ENCODE data around the gene POU6F1. TPM values are rescaled to one million over a fixed set of nuclear protein-coding genes. Genes with fewer than 3 reads are reported as not detected.

Gene POU6F1
- polyA plus RNA-seq, 3 donors = 0.65 to 5.2 TPM; not detected in 1

DNA sequence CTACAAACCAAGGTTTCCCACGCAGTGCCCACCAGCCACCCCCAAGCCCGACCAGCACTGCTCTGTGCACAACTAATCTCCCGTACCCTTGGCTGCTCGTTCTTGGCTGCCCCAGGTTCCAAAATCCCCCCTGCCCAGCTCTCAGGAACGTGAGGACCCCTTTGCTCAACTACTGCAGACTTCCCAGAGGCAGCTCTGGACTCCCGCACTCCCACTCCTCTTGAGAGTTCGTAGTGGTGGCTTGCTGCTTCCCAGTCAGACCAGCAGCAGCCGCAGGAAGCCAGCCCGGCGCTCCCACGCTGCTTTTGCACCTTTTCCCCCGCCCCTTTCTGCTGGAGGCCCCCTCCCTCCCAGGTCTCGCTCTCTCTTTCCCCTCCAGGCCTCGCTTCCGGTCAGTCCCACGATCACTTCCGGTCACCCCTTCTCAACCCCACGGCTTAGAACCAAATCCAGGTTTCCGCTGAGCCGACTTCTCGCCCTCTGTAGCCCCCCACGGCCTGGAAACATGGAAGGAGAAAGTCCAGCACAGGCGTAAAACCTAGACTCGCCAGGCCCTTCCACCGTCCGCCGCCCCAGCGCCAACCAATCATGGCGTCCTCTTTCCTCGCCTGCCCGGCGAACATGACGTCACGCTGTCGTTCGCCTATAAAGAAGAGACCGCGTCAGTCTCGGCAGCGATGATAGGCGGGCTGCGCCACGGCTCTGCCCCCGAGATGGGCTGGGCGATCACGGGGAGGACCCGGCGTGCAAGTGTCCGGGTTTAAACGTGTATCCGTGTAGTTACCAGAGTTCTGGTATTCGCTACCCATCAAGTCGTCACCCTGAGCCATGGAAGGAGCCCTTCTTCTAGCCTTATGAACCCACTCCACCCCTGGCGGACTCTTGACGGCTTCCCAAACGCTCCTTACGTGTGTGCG, 45.1 kb downstream of the POU6F1 start, which contains the start of gene TFCP2:
TSS of gene TFCP2 (minus strand) at position 621 of the 917 bp plus-strand sequence. CDS start 713 bp downstream, outside the sequence.
- intact Hi-C loops (cut with micrococcal nuclease) = loop anchor here (5.0 to 10.0 kb wide), 4 partner anchors 62 to 128 kb away; partner anchors contain the start of genes LETMD1 (in 2 of the 2) and DAZAP2 (in 1 of the 2)
- Histone ChIP-seq H3K79me2 (ENCODE audit: insufficient read depth, low read length) (peaks cover 52% of the 10 kb centered on the region), H4K20me1 (ENCODE audit: insufficient read depth, low read length) (peaks cover 28% of the 10 kb centered on the region), H3K9ac (ENCODE audit: insufficient read depth, low read length, poor library complexity, severe bottlenecking) (peak within 1 kb of the TSS; percentile 96), H3K9me3 (replicated peaks in 1 of 2; ENCODE audit: control insufficient read depth in 1 of 2, insufficient read depth in 1 of 2, low read length in 2 of 2) (no peaks in the 10 kb centered on the region), H3K27me3 (ENCODE audit: control insufficient read depth in 2 of 2, insufficient read depth in 2 of 2, low read length in 2 of 2) (no peaks in the 10 kb centered on the region), H3K36me3 (replicated peaks in 1 of 2; ENCODE audit: control insufficient read depth in 1 of 2, insufficient read depth in 2 of 2, low read length in 2 of 2) (peaks cover 5 to 6% of the 10 kb centered on the region in 2 donors), H3K4me3 (replicated peaks in 1 of 3; ENCODE audit: low read depth in 2 of 3, low read length in 3 of 3) (peak within 1 kb of the TSS; percentile 51 to 98 (median 66)), H3K4me1 (ENCODE audit: control insufficient read depth in 1 of 2, insufficient read depth in 2 of 2, low read length in 2 of 2) (peaks cover 33 to 35% of the 10 kb centered on the region in 2 donors), H3K27ac (ENCODE audit: low read depth in 1 of 2, low read length in 2 of 2) (peak within 1 kb of the TSS; percentile 92 to 100), H2AFZ (ENCODE audit: insufficient read depth, low read depth, low read length, poor library complexity, severe bottlenecking) (peak within 1 kb of the TSS; percentile 93), H3K4me2 (replicated peaks; ENCODE audit: extremely low read depth, low read length, poor library complexity, severe bottlenecking) (peak within 1 kb of the TSS; percentile 98)
- TF ChIP-seq, protein P1, sequence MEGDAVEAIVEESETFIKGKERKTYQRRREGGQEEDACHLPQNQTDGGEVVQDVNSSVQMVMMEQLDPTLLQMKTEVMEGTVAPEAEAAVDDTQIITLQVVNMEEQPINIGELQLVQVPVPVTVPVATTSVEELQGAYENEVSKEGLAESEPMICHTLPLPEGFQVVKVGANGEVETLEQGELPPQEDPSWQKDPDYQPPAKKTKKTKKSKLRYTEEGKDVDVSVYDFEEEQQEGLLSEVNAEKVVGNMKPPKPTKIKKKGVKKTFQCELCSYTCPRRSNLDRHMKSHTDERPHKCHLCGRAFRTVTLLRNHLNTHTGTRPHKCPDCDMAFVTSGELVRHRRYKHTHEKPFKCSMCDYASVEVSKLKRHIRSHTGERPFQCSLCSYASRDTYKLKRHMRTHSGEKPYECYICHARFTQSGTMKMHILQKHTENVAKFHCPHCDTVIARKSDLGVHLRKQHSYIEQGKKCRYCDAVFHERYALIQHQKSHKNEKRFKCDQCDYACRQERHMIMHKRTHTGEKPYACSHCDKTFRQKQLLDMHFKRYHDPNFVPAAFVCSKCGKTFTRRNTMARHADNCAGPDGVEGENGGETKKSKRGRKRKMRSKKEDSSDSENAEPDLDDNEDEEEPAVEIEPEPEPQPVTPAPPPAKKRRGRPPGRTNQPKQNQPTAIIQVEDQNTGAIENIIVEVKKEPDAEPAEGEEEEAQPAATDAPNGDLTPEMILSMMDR (IDR thresholded peaks at IDR 0.05) = no peak
- no peaks in the 10 kb centered on the region for H3K27me3 Mint-ChIP-seq (ENCODE audit: low read depth in 3 of 3)
- no peak within 1 kb of the TSS for H3K27ac Mint-ChIP-seq
- no peak within 1 kb of the TSS for H3K4me3 Mint-ChIP-seq
- peaks cover 0 to 2% (median 0%) of the 10 kb centered on the region in 7 donors for H3K9me3 Mint-ChIP-seq
- peak; percentile 96 to 97 (median 97) for DNase-seq
- peaks cover 5 to 9% of the 10 kb centered on the region in 2 donors for H3K36me3 Mint-ChIP-seq
- WGBS (ENCODE audit: insufficient coverage) = under 1% methylated on average over 57 of the region's 58 CpGs
- H3K4me1 Mint-ChIP-seq = peaks cover 18% of the 10 kb centered on the region

DNA sequence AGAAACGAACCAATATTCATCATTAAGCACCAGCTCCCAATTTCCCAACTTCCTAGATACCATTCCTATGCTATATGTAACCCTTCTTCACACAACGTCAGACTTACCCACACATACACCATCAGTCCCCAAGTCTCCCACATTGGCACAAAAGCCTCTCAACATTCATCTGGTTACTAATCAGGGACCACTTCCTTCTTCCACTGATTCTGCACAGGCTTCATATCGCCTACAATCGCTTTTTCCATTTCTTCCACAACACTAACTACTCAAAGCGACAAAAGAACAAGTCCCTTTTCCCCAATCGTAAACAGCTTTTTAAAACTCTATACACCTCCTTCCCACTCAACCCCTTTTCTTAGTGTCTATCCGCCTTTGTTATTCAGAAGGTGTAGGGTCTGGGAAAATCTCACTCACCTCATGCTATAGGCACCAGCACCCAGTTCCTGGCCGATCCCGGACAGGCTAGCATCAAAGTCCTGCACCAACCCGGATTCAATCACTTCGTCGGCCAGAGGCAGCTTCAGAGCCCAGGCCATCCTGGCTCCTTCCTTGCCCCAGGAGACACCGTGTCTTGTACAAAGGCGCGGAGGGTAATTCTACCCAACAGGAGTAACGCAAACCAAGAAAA, 45.9 kb downstream of the POU6F1 start:
- Histone ChIP-seq H2AFZ (ENCODE audit: insufficient read depth, low read depth, low read length, poor library complexity, severe bottlenecking) (peak overlapping the region; percentile 93), H3K9me3 (replicated peaks in 1 of 2; ENCODE audit: control insufficient read depth in 1 of 2, insufficient read depth in 1 of 2, low read length in 2 of 2) (no peaks in the 10 kb centered on the region), H3K4me3 (replicated peaks in 1 of 3; ENCODE audit: low read depth in 2 of 3, low read length in 3 of 3) (peak overlapping the region; percentile 51 to 98 (median 66)), H3K36me3 (replicated peaks in 1 of 2; ENCODE audit: control insufficient read depth in 1 of 2, insufficient read depth in 2 of 2, low read length in 2 of 2) (peaks cover 6% of the 10 kb centered on the region in 2 donors), H3K79me2 (ENCODE audit: insufficient read depth, low read length) (peaks cover 60% of the 10 kb centered on the region), H3K4me2 (replicated peaks; ENCODE audit: extremely low read depth, low read length, poor library complexity, severe bottlenecking) (peak overlapping the region; percentile 98), H3K9ac (ENCODE audit: insufficient read depth, low read length, poor library complexity, severe bottlenecking) (peak overlapping the region; percentile 96), H3K27ac (ENCODE audit: low read depth in 1 of 2, low read length in 2 of 2) (peak overlapping the region; percentile 92 to 100), H3K4me1 (ENCODE audit: control insufficient read depth in 1 of 2, insufficient read depth in 2 of 2, low read length in 2 of 2) (peaks cover 33 to 35% of the 10 kb centered on the region in 2 donors), H4K20me1 (ENCODE audit: insufficient read depth, low read length) (peaks cover 35% of the 10 kb centered on the region), H3K27me3 (ENCODE audit: control insufficient read depth in 2 of 2, insufficient read depth in 2 of 2, low read length in 2 of 2) (no peaks in the 10 kb centered on the region)
- WGBS (ENCODE audit: insufficient coverage) = 1% methylated on average over 13 of the region's 16 CpGs
- TF ChIP-seq, protein P1 (IDR thresholded peaks at IDR 0.05) = no peak
- no peaks in the 10 kb centered on the region for H3K27me3 Mint-ChIP-seq (ENCODE audit: low read depth in 3 of 3)
- intact Hi-C loops (cut with micrococcal nuclease) = loop anchor here (5.0 to 10.0 kb wide), 4 partner anchors 63 to 127 kb away; partner anchors contain the start of genes LETMD1 (in 2 of the 2) and DAZAP2 (in 1 of the 2)
- H3K4me1 Mint-ChIP-seq = peaks cover 20% of the 10 kb centered on the region
- DNase-seq = peak in 2 of 3 donors; percentile 14 to 36
- H3K36me3 Mint-ChIP-seq = peaks cover 5 to 9% of the 10 kb centered on the region in 2 donors
- no peak overlapping the region for H3K27ac Mint-ChIP-seq
- no peak overlapping the region for H3K4me3 Mint-ChIP-seq
- H3K9me3 Mint-ChIP-seq = peaks cover 0 to 2% (median 0%) of the 10 kb centered on the region in 7 donors

Data from CD14-positive monocyte (primary cell).